Spleen (tissue), 7 donors: ENCODE data around the gene MOXD1.

ENCODE experiments used
- POLR2A ChIP-seq, 3 donors: fragments of 450-650 bp; IDR thresholded peaks; one replicate each; pipeline ENCODE4 v1.5.1; 2017; ENCODE audit warnings: antibody characterized with exemption in 3 of 3, mild to moderate bottlenecking in 1 of 3
- POLR2AphosphoS5 ChIP-seq, 3 donors: sonication (generic); formaldehyde crosslinking; IDR thresholded peaks; one replicate each; pipeline ENCODE4 v1.5.1; 2017; ENCODE audit warnings: antibody characterized with exemption in 3 of 3
- TF ChIP-seq, protein P1 (sequence below), 11 experiments: fragments of 200-600 bp in 7 of 11; fragments of 450-650 bp in 4 of 11; sonication (generic) in 4 of 11; IDR thresholded peaks in 8 of 11; conservative IDR thresholded peaks in 3 of 11; 1 replicate in 7 of 11; 2 replicates in 4 of 11; pipeline versions ENCODE4 v1.4.0 to v1.8.0; 2016 to 2021; ENCODE audit warnings: antibody characterized with exemption in 11 of 11, inconsistent platforms in 4 of 11, mild to moderate bottlenecking in 1 of 11
- donor health status: DM: no; HTN: no; CAD: no; lungs with moderate emphysema.
- donor health status: DM: no; HTN: no; CAD: no.
- donor health status: DM: no; HTN: no; CAD: no.

GRCh38 chr6:132446855-132447241 is 45.6 kb upstream of the MOXD1 start:
- TF ChIP-seq, protein P1, sequence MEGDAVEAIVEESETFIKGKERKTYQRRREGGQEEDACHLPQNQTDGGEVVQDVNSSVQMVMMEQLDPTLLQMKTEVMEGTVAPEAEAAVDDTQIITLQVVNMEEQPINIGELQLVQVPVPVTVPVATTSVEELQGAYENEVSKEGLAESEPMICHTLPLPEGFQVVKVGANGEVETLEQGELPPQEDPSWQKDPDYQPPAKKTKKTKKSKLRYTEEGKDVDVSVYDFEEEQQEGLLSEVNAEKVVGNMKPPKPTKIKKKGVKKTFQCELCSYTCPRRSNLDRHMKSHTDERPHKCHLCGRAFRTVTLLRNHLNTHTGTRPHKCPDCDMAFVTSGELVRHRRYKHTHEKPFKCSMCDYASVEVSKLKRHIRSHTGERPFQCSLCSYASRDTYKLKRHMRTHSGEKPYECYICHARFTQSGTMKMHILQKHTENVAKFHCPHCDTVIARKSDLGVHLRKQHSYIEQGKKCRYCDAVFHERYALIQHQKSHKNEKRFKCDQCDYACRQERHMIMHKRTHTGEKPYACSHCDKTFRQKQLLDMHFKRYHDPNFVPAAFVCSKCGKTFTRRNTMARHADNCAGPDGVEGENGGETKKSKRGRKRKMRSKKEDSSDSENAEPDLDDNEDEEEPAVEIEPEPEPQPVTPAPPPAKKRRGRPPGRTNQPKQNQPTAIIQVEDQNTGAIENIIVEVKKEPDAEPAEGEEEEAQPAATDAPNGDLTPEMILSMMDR (IDR thresholded peaks at IDR 0.05 in 8 of 11, conservative IDR thresholded peaks at IDR 0.05 in 3 of 11): no peak
- no peak for TF ChIP-seq POLR2AphosphoS5 (IDR thresholded peaks at IDR 0.05)
- no peak for TF ChIP-seq POLR2A (IDR thresholded peaks at IDR 0.05)
